A673 (cell line): ENCODE measurements around the gene PUM1. TPM values are rescaled to one million over a fixed set of nuclear protein-coding genes. Genes with fewer than 3 reads are reported as not detected.

ENCODE experiments used
- BruUV-seq: library from RNA; stranded (reverse); fragments of 400-500 nt; replicated peaks from 2 replicates; lab custom pipeline; 2021; lab: Mats Ljungman, UMichigan
- CTCF ChIA-PET: fragments of 300-600 bp; sonication (Branson Sonifier 250); formaldehyde crosslinking; loops from one replicate; lab custom pipeline; 2022; ENCODE audit warnings: antibody characterized with exemption; lab: Charles Lee
- POLR2A ChIA-PET: fragments of 300-600 bp; sonication (Branson Sonifier 250); formaldehyde crosslinking; loops from one replicate; lab custom pipeline; 2022; ENCODE audit warnings: antibody characterized with exemption; ENCODE audit not compliant: low non-redundant PET; lab: Charles Lee
- DNase-seq: peaks from one replicate; pipeline ENCODE4 v3.0.0-alpha.2; 2015; ENCODE audit warnings: low spot score
- H3K27ac ChIP-seq: fragments of 200-600 bp; sonication (generic); 2 replicates; pipeline ENCODE4 v1.5.1; 2016; ENCODE audit warnings: mixed run types, low read depth, mild to moderate bottlenecking, mixed read lengths, antibody characterized with exemption, low read length; ENCODE audit not compliant: poor library complexity, severe bottlenecking
- H3K27me3 ChIP-seq: fragments of 200-600 bp; sonication (generic); replicated peaks from 2 replicates; pipeline ENCODE4 v1.6.1; 2017; ENCODE audit warnings: mixed run types, low read depth, mild to moderate bottlenecking, mixed read lengths, antibody characterized with exemption, low read length; ENCODE audit not compliant: insufficient read depth, poor library complexity
- H3K36me3 ChIP-seq: fragments of 200-600 bp; sonication (generic); 2 replicates; pipeline ENCODE4 v1.6.1; 2016; ENCODE audit warnings: mixed run types, mild to moderate bottlenecking, mixed read lengths, antibody characterized with exemption, low read length; ENCODE audit not compliant: insufficient read depth, poor library complexity, severe bottlenecking
- H3K4me1 ChIP-seq: fragments of 200-600 bp; sonication (generic); 2 replicates; pipeline ENCODE4 v1.6.1; 2017; ENCODE audit warnings: mixed run types, mild to moderate bottlenecking, mixed read lengths, antibody characterized with exemption, low read length; ENCODE audit not compliant: insufficient read depth, poor library complexity, severe bottlenecking
- H3K4me3 ChIP-seq: fragments of 200-600 bp; sonication (generic); 2 replicates; pipeline ENCODE4 v1.5.1; 2016; ENCODE audit warnings: low read depth, mixed run types, mild to moderate bottlenecking, mixed read lengths, low read length; ENCODE audit not compliant: poor library complexity, severe bottlenecking
- H3K9me3 ChIP-seq: fragments of 200-600 bp; sonication (generic); 2 replicates; pipeline ENCODE4 v1.6.1; 2016; ENCODE audit warnings: mixed run types, low read depth, mild to moderate bottlenecking, mixed read lengths, antibody characterized with exemption, low read length; ENCODE audit not compliant: poor library complexity, severe bottlenecking
- EZH2 ChIP-seq: fragments of 200-600 bp; sonication (generic); IDR thresholded peaks from 2 replicates; pipeline ENCODE4 v1.6.1; 2017; ENCODE audit warnings: borderline replicate concordance, low read depth, mild to moderate bottlenecking, mixed read lengths, antibody characterized with exemption, low read length; ENCODE audit not compliant: poor library complexity, severe bottlenecking
- intact Hi-C: fragments of 100-400 bp; cut with micrococcal nuclease; formaldehyde crosslinking; loops from one replicate; pipeline ENCODE4 v1.10.0; 2022; ENCODE audit not compliant: unreplicated experiment
- total RNA-seq: library from RNA; stranded (reverse); gene quantifications from 2 replicates; pipeline ENCODE4 v1.2.3, GENCODE V29; 2021
- TF ChIP-seq, protein P1 (sequence below): fragments of 300-800, 200-600 bp; sonication (generic); conservative IDR thresholded peaks from 2 replicates; pipeline ENCODE4 v1.5.1; 2017; ENCODE audit warnings: low read depth, mild to moderate bottlenecking, antibody characterized with exemption, low read length, moderate library complexity, mixed read lengths

Gene PUM1
- total RNA-seq, 1 experiment from 2014 or later, result 138 TPM

DNA sequence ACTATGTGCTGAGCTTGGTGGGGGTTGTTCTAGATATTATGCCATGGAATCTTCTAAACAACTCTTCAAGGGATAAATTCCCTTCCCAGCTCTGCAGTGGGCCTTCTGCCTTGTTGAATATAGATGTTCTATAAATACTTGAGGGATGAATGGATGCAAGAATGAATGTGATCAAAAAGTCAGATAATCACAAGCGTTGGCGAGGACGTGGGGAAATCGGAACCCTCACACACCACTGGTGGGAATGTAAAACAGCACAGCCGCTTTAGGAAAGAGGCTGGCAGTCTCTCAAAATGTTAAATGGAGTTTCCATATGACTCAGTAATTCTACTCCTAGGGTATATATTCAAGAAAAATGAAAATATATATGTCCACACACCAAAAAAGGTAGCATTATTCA lies 176.0 kb downstream of the PUM1 start:
- POLR2A ChIA-PET, result no interaction called here
- no peak overlapping the region for H3K27ac ChIP-seq
- no peaks in the 10 kb centered on the region for H3K27me3 ChIP-seq
- H3K4me1 ChIP-seq, result peaks cover 9% of the 10 kb centered on the region
- TF ChIP-seq, protein P1, sequence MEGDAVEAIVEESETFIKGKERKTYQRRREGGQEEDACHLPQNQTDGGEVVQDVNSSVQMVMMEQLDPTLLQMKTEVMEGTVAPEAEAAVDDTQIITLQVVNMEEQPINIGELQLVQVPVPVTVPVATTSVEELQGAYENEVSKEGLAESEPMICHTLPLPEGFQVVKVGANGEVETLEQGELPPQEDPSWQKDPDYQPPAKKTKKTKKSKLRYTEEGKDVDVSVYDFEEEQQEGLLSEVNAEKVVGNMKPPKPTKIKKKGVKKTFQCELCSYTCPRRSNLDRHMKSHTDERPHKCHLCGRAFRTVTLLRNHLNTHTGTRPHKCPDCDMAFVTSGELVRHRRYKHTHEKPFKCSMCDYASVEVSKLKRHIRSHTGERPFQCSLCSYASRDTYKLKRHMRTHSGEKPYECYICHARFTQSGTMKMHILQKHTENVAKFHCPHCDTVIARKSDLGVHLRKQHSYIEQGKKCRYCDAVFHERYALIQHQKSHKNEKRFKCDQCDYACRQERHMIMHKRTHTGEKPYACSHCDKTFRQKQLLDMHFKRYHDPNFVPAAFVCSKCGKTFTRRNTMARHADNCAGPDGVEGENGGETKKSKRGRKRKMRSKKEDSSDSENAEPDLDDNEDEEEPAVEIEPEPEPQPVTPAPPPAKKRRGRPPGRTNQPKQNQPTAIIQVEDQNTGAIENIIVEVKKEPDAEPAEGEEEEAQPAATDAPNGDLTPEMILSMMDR, result no peak
- no peak for TF ChIP-seq EZH2
- H3K9me3 ChIP-seq, result no peaks in the 10 kb centered on the region
- no peaks in the 10 kb centered on the region for H3K36me3 ChIP-seq
- CTCF ChIA-PET, result no interaction called here
- H3K4me3 ChIP-seq, result no peak overlapping the region
- no TSS peak for BruUV-seq
- intact Hi-C loops, result no loop called here
- DNase-seq, result no peak

DNA sequence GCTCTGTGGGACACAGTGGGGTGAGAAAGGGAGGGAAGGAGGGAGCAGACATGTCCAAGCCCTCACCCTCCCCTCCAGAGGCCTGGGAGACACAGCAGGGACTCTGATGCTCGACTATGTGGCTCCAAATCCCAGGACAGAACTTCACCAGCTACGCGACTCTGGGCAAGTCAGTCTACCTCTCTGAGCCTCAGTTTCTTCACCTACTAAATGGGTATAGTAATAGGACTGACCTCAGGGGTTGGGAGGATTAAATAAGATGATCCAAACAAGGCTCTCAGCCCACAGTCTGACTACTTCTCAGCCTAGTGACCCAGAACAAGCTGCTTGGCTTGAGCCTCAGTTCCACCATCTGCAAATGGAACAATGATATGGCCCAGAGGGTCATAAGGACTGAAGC lies 176.5 kb downstream of the PUM1 start:
- TF ChIP-seq EZH2, result no peak
- TF ChIP-seq, protein P1, result no peak
- intact Hi-C loops, result no loop called here
- DNase-seq, result no peak
- no peak overlapping the region for H3K27ac ChIP-seq
- peaks cover 9% of the 10 kb centered on the region for H3K4me1 ChIP-seq
- no peaks in the 10 kb centered on the region for H3K27me3 ChIP-seq
- POLR2A ChIA-PET, result no interaction called here
- no peaks in the 10 kb centered on the region for H3K9me3 ChIP-seq
- H3K4me3 ChIP-seq, result no peak overlapping the region
- BruUV-seq, result no TSS peak
- CTCF ChIA-PET, result no interaction called here
- H3K36me3 ChIP-seq, result no peaks in the 10 kb centered on the region

DNA sequence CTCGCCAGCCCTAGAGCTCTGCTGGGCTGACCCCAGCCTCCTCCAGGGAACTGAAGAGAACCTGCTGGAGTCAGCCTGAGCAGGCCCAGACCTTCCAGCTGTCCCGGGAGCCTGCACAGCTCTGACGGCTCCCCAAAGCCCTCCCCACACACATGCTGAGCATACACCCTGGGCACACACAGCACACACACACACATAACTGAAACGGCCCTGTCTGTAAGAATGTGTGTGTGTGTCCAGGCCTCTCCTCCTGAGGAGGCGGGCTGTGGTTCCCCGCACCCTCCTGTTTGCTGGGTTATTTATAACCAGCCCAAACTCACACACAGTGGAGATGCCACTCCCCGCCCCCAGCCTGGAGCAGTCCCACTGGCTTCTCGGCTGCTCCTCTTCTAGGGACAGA lies 177.1 kb downstream of the PUM1 start:
- BruUV-seq, result no TSS peak
- DNase-seq, result no peak
- ChIA-PET POLR2A (no interaction called here), CTCF (no interaction called here)
- no peaks in the 10 kb centered on the region for H3K27me3 ChIP-seq
- H3K9me3 ChIP-seq, result no peaks in the 10 kb centered on the region
- peaks cover 9% of the 10 kb centered on the region for H3K4me1 ChIP-seq
- intact Hi-C loops, result no loop called here
- TF ChIP-seq, protein P1, result no peak
- H3K36me3 ChIP-seq, result no peaks in the 10 kb centered on the region
- no peak overlapping the region for H3K4me3 ChIP-seq
- H3K27ac ChIP-seq, result no peak overlapping the region
